Stomach (tissue), 9 donors: ENCODE data around the gene NTN1. TPM values are rescaled to one million over a fixed set of nuclear protein-coding genes. Genes with fewer than 3 reads are reported as not detected.

Experiments used
- DNase-seq, 2 donors: peaks; one replicate each; pipeline versions ENCODE4 v3.0.0 to v3.0.0-alpha.2; 2013 to 2019
- H3K27ac ChIP-seq, 5 donors: fragments of 200-600 bp in 4 of 5; sonication (generic) in 4 of 5; one replicate each; pipeline ENCODE4 v1.5.1; 2013 to 2019; ENCODE audit warnings: mild to moderate bottlenecking in 1 of 5, moderate library complexity in 1 of 5
- H3K27me3 ChIP-seq, 3 donors: fragments of 200-600 bp; sonication (generic); one replicate each; pipeline ENCODE4 v1.5.1; 2017 to 2019; ENCODE audit warnings: mixed run types in 1 of 3
- H3K36me3 ChIP-seq, 4 donors: fragments of 200-600 bp; sonication (generic); 1 replicate in 3 of 4; 2 replicates in 1 of 4; pipeline ENCODE4 v1.5.1; 2016 to 2019
- H3K4me1 ChIP-seq, 4 donors: fragments of 200-600 bp; sonication (generic); one replicate each; pipeline ENCODE4 v1.5.1; 2016 to 2019
- H3K4me3 ChIP-seq, 4 donors: fragments of 200-600 bp; sonication (generic) in 3 of 4; one replicate each; pipeline ENCODE4 v1.5.1; 2016 to 2019; ENCODE audit warnings: mild to moderate bottlenecking in 1 of 4
- H3K9me3 ChIP-seq, 4 donors: fragments of 200-600 bp; sonication (generic); one replicate each; pipeline ENCODE4 v1.5.1; 2016 to 2019
- EP300 ChIP-seq: sonication (generic); formaldehyde crosslinking; IDR thresholded peaks from one replicate; pipeline ENCODE4 v1.6.1; 2017; ENCODE audit warnings: antibody characterized with exemption
- POLR2A ChIP-seq, 4 donors: fragments of 450-650 bp; IDR thresholded peaks; one replicate each; pipeline ENCODE4 v1.6.1; 2016; ENCODE audit warnings: antibody characterized with exemption in 4 of 4, control low read depth in 2 of 4, mild to moderate bottlenecking in 1 of 4, moderate library complexity in 1 of 4
- POLR2AphosphoS5 ChIP-seq, 3 donors: sonication (generic); formaldehyde crosslinking; IDR thresholded peaks; one replicate each; pipeline ENCODE4 v1.6.1; 2016; ENCODE audit warnings: antibody characterized with exemption in 3 of 3
- whole genome bisulfite sequencing, 5 donors: extraction: QIAGEN DNeasy Blood & Tissue Kit in 3 of 5; methylation state at CpG; one replicate each; pipeline versions ENCODE4 v1.1.5 to v1.1.7; 2013 to 2018; 5-methylcytosine and 5-hydroxymethylcytosine counted together
- intact Hi-C: fragments of 100-400 bp; cut with DNase I; formaldehyde crosslinking; loops from one replicate; pipeline ENCODE4 v1.15.1; 2023; ENCODE audit warnings: low total_unique reads
- polyA plus RNA-seq, 3 donors: library from polyadenylated mRNA; stranded (reverse); fragments of 200-250 nt; gene quantifications; one replicate each; pipeline ENCODE4 v1.2.3, GENCODE V29; 2013
- total RNA-seq, 5 donors: library from RNA; depleted of rRNA; stranded (reverse); fragments of >200 nt; gene quantifications; one replicate each; pipeline versions ENCODE4 v1.1.0 to v1.2.3, GENCODE V29; 2014 to 2016
- TF ChIP-seq, protein P1 (sequence below), 7 experiments: fragments of 450-650 bp in 4 of 7; fragments of 200-600 bp in 3 of 7; sonication (generic) in 3 of 7; IDR thresholded peaks; one replicate each; pipeline ENCODE4 v1.5.1; 2016 to 2019; ENCODE audit warnings: antibody characterized with exemption in 7 of 7, control low read depth in 2 of 7, mild to moderate bottlenecking in 1 of 7
- donor health status: healthy with polysubstance abuse.
- donor health status: Bipolar disorder and iron deficiency.
- donor health status: healthy.

The NTN1 gene
- total and polyA plus RNA-seq, 8 donors, result 2.9 to 56.2 (median 9.0) TPM

DNA sequence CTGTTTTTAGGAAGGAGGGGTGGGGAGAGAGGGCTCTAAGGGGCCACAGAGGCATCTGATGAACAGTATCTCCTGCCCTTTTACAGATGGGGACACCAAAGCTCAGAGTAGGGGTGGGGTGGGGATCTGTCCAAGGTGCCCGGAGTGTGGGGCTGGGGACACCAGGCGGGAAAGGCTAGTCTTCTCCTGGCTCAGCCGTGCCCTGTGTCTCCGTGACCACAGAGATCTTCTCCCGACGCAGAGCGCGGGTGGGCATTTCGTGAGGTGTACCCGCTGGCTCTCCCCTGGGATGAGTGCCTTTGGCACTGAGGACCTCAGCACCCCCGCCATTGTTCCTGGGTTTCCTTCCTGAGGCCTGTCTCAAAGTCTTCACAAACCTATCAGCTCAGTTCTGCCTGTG, 209.6 kb downstream of the NTN1 start:
- peaks cover 0 to 20% (median 0%) of the 10 kb centered on the region in 3 donors for H3K27me3 ChIP-seq
- WGBS, 5 donors, result 91 to 94% (median 93%) methylated on average over 11 of the region's 11 CpGs
- no peak for DNase-seq
- H3K27ac ChIP-seq, result peak overlapping the region in 2 of 5 donors; percentile 61 to 68
- intact Hi-C loops, result no loop called here
- H3K4me3 ChIP-seq, result no peak overlapping the region
- TF ChIP-seq POLR2AphosphoS5 (IDR thresholded peaks at IDR 0.05) (no peak), EP300 (no peak), POLR2A (IDR thresholded peaks at IDR 0.05) (no peak)
- TF ChIP-seq, protein P1, sequence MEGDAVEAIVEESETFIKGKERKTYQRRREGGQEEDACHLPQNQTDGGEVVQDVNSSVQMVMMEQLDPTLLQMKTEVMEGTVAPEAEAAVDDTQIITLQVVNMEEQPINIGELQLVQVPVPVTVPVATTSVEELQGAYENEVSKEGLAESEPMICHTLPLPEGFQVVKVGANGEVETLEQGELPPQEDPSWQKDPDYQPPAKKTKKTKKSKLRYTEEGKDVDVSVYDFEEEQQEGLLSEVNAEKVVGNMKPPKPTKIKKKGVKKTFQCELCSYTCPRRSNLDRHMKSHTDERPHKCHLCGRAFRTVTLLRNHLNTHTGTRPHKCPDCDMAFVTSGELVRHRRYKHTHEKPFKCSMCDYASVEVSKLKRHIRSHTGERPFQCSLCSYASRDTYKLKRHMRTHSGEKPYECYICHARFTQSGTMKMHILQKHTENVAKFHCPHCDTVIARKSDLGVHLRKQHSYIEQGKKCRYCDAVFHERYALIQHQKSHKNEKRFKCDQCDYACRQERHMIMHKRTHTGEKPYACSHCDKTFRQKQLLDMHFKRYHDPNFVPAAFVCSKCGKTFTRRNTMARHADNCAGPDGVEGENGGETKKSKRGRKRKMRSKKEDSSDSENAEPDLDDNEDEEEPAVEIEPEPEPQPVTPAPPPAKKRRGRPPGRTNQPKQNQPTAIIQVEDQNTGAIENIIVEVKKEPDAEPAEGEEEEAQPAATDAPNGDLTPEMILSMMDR (IDR thresholded peaks at IDR 0.05), result no peak
- peaks cover 0 to 22% (median 8%) of the 10 kb centered on the region in 4 donors for H3K4me1 ChIP-seq
- no peaks in the 10 kb centered on the region for H3K36me3 ChIP-seq
- H3K9me3 ChIP-seq, result no peaks in the 10 kb centered on the region

DNA sequence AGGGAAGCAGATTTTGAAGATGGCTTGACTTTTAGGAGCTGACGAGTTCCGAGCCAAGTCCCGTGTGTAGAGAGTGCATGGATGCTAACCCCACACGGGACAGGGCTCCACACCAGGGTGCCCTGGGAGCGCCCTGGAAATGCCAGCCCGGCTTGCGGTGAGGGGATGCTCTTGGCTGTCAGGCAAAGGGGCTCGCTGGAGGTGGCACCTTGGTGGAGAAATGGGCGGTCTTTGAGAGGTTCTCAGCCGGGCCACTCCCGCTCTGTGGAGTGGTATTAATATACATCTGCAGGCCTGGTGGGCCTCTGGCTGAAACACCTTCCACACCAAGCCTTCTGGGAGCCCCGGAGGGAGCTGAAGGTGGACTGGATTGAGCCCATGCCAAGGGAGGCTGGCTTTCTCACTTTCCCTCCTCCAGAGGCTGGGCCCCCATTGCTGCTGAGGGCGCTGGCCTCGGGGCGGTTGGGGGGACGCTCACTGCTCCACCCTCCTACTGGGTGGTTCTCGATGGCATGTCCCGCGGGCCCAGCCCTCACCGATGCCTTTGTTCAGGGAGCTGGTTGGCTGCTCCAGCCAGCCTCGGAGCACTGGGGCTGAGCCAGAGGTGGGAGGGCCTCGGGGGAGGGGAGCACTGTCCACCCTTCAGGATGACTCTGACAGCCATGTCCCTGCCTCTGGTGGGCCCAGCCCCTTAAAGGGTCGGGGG, 210.3 kb downstream of the NTN1 start:
- 74 to 87% (median 86%) methylated on average over 13 to 23 of the region's 23 CpGs for WGBS, 5 donors
- TF ChIP-seq POLR2AphosphoS5 (IDR thresholded peaks at IDR 0.05) (no peak), POLR2A (IDR thresholded peaks at IDR 0.05) (no peak), EP300 (no peak)
- TF ChIP-seq, protein P1 (IDR thresholded peaks at IDR 0.05), result no peak
- DNase-seq, result no peak
- no peak overlapping the region for H3K4me3 ChIP-seq
- H3K27ac ChIP-seq, result peak overlapping the region in 3 of 5 donors; percentile 38 to 68 (median 61)
- H3K4me1 ChIP-seq, result peaks cover 0 to 22% (median 8%) of the 10 kb centered on the region in 4 donors
- no peaks in the 10 kb centered on the region for H3K36me3 ChIP-seq
- no peaks in the 10 kb centered on the region for H3K9me3 ChIP-seq
- peaks cover 0 to 20% (median 0%) of the 10 kb centered on the region in 3 donors for H3K27me3 ChIP-seq
- intact Hi-C loops, result no loop called here

DNA sequence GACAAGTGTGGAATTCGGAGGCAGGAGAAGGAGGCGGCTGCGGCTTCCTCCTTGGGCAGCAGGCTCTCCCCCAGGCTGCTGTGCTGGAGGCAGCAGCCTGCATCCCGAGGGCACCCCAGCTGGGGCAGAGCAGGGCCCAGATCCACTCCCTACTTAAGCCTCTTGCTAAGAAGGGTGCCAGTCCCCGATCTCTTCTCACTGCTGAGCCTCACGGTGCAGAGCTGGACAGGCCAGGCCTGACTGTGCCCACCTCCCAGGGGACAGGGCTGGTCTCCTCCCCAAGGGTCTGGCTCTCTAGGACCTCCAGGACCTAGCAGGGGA, 210.8 kb downstream of the NTN1 start:
- WGBS, 5 donors, result 77 to 91% (median 85%) methylated on average over 4 to 6 of the region's 6 CpGs

DNA sequence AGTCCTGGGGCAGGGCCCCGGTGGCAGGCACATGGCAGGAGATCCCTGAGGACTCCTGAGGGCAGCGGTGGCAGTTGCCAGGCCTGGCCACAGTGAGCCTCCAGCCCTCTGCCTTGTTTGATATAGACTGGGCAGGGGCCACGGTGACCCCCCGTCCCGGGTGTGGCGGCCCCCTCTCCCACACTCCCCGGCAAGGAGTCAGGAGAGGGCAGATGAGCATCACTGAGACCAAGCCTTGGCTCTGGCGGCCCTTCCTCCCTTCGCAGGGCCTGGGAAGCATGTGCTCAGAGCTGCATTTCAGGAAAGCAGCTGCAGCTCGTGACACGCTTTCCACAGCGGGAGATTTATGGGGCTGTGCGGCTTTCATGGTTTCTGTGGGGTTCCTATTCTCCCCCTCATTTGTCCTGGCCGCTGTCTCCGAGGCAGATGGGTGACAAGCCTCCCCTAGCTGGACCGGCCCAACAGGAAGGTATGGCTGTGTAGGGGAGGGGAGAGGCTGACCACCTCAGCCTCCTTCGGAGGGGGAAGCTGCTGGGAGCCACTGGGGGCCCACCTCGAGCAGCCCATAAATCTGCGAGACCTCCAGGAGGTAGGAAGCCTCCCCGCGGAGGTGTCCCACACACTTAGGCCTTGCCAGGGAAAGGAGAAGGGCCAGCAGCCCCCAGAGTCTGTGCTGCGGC, 211.4 kb downstream of the NTN1 start:
- peak overlapping the region in 3 of 5 donors; percentile 38 to 68 (median 61) for H3K27ac ChIP-seq
- TF ChIP-seq POLR2AphosphoS5 (IDR thresholded peaks at IDR 0.05), result peak in 2 of 3 donors; percentile 22 to 60
- TF ChIP-seq POLR2A (IDR thresholded peaks at IDR 0.05), result no peak
- no peak for TF ChIP-seq EP300
- H3K27me3 ChIP-seq, result peaks cover 0 to 20% (median 0%) of the 10 kb centered on the region in 3 donors
- no peaks in the 10 kb centered on the region for H3K36me3 ChIP-seq
- H3K4me3 ChIP-seq, result no peak overlapping the region
- 60 to 69% (median 65%) methylated on average over 9 to 22 of the region's 22 CpGs for WGBS, 5 donors
- peak in 1 of 2 donors; percentile 77 for DNase-seq
- H3K4me1 ChIP-seq, result peaks cover 0 to 22% (median 7%) of the 10 kb centered on the region in 4 donors
- no peaks in the 10 kb centered on the region for H3K9me3 ChIP-seq
- intact Hi-C loops, result no loop called here

More for the DNA sequence above, 210.8 kb downstream of the NTN1 start:
- Histone ChIP-seq H3K27me3 (peaks cover 0 to 20% (median 0%) of the 10 kb centered on the region in 3 donors), H3K36me3 (no peaks in the 10 kb centered on the region), H3K4me3 (no peak overlapping the region), H3K4me1 (peaks cover 0 to 22% (median 8%) of the 10 kb centered on the region in 4 donors), H3K27ac (peak overlapping the region in 3 of 5 donors; percentile 38 to 68 (median 61)), H3K9me3 (no peaks in the 10 kb centered on the region)
- TF ChIP-seq POLR2A (IDR thresholded peaks at IDR 0.05) (no peak), EP300 (no peak), POLR2AphosphoS5 (IDR thresholded peaks at IDR 0.05) (no peak)
- TF ChIP-seq, protein P1 (IDR thresholded peaks at IDR 0.05), result no peak
- no peak for DNase-seq
- intact Hi-C loops, result no loop called here
